Psoas muscle (tissue), 8 donors: ENCODE measurements around the gene PPP6R3. TPM values are rescaled to one million over a fixed set of nuclear protein-coding genes. Genes with fewer than 3 reads are reported as not detected.
"Not testable (repeated sequence)": the region's sequence is repeated elsewhere in the genome, so short reads cannot be mapped to it uniquely, and the experiment has no call there.

ENCODE experiments used
- ATAC-seq, 4 donors: fragments of 200-7000 bp; cut with Tn5 transposase; one replicate each; pipeline ENCODE4 v1.9.1; 2020; ENCODE audit warnings: moderate library complexity in 3 of 4, mild to moderate bottlenecking in 2 of 4
- DNase-seq, 2 donors: peaks; one replicate each; pipeline ENCODE4 v3.0.0-alpha.2; 2020
- H3K27ac ChIP-seq: fragments of 200-600 bp; one replicate; pipeline ENCODE4 v1.8.0; 2022
- H3K27me3 ChIP-seq, 3 donors: fragments of 200-600 bp in 1 of 3; one replicate each; pipeline versions ENCODE4 v1.6.1 to v1.8.0; 2013 to 2022; ENCODE audit warnings: low read length in 2 of 3, mild to moderate bottlenecking in 2 of 3, moderate library complexity in 1 of 3; ENCODE audit not compliant: insufficient read depth in 3 of 3
- H3K36me3 ChIP-seq, 2 donors: fragments of 200-600 bp in 1 of 2; one replicate each; pipeline versions ENCODE4 v1.6.1 to v1.8.0; 2013 to 2022; ENCODE audit warnings: low read depth in 1 of 2, mild to moderate bottlenecking in 1 of 2, moderate library complexity in 1 of 2; ENCODE audit not compliant: insufficient read depth in 1 of 2
- H3K4me1 ChIP-seq: fragments of 200-600 bp; one replicate; pipeline ENCODE4 v1.8.0; 2022
- H3K4me3 ChIP-seq: fragments of 200-600 bp; one replicate; pipeline ENCODE4 v1.8.0; 2022; ENCODE audit warnings: mild to moderate bottlenecking
- H3K9me3 ChIP-seq: fragments of 200-600 bp; one replicate; pipeline ENCODE4 v1.8.0; 2022
- WGBS, 3 donors: extraction: QIAGEN DNeasy Blood & Tissue Kit; methylation state at CpG; one replicate each; pipeline versions ENCODE4 v1.1.6 to v1.1.7; 2013; 5-methylcytosine and 5-hydroxymethylcytosine counted together
- intact Hi-C, 2 donors: fragments of 100-400 bp; cut with DNase I; formaldehyde crosslinking; loops; one replicate each; pipeline versions ENCODE4 v1.11.0 to v1.14.2; 2022
- polyA plus RNA-seq, 3 donors: library from polyadenylated mRNA; stranded (reverse); fragments of 200-250 nt; gene quantifications; one replicate each; pipeline ENCODE4 v1.2.3, GENCODE V29; 2013
- total RNA-seq, 4 donors: library from RNA; stranded (reverse); fragmentation: NEBNext Ultra II Directional in 2 of 4; extraction: Animal tissue kit (Norgen Biotek cat#: 25700) in 2 of 4; gene quantifications; one replicate each; pipeline versions ENCODE4 v1.2.1 to v1.2.4, GENCODE V29; 2021 to 2023
- TF ChIP-seq, protein P1 (sequence below): fragments of 200-600 bp; IDR thresholded peaks from one replicate; pipeline ENCODE4 v1.8.0; 2022; ENCODE audit warnings: antibody characterized with exemption
- donor health status: healthy with polysubstance abuse.
- donor health status: DM: no; HTN: no; CAD: no; lungs with moderate emphysema.
- donor health status: Bipolar disorder and iron deficiency.
- donor health status: healthy.
- donor health status: DM: yes; HTN: yes; CAD: no.
- donor health status: DM: no; HTN: no; CAD: no.
- donor health status: DM: no; HTN: no; CAD: no.
- donor health status: DM: yes; HTN: yes; CAD: no.

PPP6R3 gene
- total and polyA plus RNA-seq, 7 donors: 19.7 to 102 (median 58.8) TPM

DNA sequence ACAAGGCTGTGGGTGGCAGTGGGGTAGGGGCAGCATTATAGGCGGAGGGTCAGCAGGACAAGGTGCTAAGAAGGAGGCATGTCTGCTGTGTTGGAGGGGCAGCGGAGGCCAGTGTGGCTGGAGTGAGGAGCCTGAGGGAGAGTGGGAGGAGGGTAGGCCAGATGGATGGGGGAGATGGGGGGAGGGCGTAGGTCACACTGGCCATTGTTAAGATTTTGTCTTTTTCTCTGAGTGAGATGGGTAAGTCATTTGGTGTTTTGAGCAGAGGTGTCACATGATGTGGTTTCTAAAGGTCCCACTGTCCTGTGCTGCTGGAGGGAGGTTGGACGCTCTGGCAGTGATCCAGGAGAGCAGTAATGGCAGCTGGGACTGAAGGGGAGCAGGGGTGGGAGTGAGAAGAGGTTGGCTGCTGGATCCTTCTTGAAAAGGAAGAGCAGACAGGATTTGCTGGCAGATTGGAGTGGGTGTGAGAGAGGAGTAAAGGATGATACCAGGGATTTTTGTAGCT is 9.8 kb downstream of the PPP6R3 start:
- intact Hi-C loops: no loop called here
- 77 to 85% (median 80%) methylated on average over 4 of the region's 4 CpGs for WGBS, 3 donors
- TF ChIP-seq, protein P1, sequence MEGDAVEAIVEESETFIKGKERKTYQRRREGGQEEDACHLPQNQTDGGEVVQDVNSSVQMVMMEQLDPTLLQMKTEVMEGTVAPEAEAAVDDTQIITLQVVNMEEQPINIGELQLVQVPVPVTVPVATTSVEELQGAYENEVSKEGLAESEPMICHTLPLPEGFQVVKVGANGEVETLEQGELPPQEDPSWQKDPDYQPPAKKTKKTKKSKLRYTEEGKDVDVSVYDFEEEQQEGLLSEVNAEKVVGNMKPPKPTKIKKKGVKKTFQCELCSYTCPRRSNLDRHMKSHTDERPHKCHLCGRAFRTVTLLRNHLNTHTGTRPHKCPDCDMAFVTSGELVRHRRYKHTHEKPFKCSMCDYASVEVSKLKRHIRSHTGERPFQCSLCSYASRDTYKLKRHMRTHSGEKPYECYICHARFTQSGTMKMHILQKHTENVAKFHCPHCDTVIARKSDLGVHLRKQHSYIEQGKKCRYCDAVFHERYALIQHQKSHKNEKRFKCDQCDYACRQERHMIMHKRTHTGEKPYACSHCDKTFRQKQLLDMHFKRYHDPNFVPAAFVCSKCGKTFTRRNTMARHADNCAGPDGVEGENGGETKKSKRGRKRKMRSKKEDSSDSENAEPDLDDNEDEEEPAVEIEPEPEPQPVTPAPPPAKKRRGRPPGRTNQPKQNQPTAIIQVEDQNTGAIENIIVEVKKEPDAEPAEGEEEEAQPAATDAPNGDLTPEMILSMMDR: no peak
- Histone ChIP-seq H3K27me3 (no peaks in the 10 kb centered on the region), H3K27ac (peak overlapping the region; percentile 37), H3K4me1 (peaks cover 80% of the 10 kb centered on the region), H3K9me3 (no peaks in the 10 kb centered on the region), H3K4me3 (no peak overlapping the region), H3K36me3 (peaks cover 0 to 3% of the 10 kb centered on the region in 2 donors)
- peak in 2 of 4 donors; percentile 42 to 43 for ATAC-seq
- DNase-seq: no peak

DNA sequence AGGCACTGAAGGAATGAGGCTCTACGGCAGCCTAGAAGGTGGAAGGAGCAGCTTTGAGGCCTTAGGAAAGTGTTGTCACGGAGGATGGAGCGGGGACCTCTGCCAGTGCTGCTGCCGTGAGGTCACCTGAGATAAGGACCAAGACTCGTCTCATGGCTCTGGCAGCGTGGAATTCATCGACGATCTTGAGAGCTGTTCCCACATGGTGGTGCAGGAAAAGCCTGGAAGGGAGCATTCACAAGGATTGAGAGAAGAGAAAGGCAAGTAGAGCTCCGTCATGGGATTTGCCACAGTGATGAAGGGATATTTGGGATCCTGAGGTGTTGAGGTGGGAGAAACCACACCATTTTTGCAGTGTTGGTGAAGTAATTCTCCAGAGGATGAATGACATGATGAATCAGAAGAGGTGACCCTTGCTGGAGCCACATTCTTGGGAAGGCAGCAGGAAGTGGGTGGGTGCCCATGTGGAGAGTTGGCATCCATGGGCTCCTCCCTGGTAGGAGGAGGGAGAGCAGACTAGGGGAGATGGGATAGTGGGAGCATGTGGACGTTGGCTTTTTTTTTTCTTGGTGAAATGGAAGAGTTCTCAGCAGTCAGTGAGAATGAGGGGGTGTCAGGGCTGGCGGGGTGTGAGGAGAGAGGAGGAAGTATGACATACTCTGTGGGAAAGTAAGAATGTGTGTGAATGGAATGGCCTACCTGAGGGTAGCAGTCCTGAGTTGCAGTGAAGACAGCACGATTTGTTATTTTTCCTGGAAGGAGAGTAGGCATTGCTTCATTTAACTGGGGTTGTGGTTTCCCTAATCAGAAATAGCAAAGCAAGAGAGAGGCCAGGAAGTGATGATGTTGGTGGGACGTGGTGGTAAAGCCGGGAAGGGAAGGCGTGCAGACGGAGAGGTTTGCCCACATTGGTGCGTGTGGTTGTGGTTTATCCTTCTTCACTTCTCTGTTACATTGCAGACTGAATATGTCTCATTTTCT is 11.1 kb downstream of the PPP6R3 start:
- WGBS, 3 donors: 64 to 83% (median 70%) methylated on average over 17 of the region's 17 CpGs
- Histone ChIP-seq H3K9me3 (no peaks in the 10 kb centered on the region), H3K27ac (peak overlapping the region; percentile 60), H3K27me3 (no peaks in the 10 kb centered on the region), H3K4me1 (peaks cover 67% of the 10 kb centered on the region), H3K36me3 (peaks cover 0 to 3% of the 10 kb centered on the region in 2 donors), H3K4me3 (no peak overlapping the region)
- intact Hi-C loops: no loop called here
- no peak for DNase-seq
- TF ChIP-seq, protein P1: no peak
- ATAC-seq: peak; percentile 49 to 74 (median 61)

DNA sequence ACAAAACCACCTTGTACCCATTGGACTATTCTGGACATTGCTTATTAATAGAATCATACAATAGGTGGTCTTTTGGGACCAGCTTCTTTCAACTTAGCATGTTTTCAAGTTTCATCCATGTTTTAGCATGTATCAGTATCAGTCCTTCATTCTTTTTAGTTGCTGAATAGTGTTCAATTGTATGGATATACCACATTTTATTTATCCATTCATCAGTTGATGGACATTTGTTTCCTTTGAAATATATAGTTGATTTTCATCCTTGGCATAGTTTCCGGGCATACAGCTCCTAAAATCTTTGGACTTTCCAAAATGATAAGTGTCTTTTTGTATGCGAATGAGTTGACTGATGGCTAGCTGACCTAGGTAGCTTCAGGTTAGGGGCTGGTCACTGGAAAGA is 12.2 kb downstream of the PPP6R3 start:
- intact Hi-C loops: no loop called here
- TF ChIP-seq, protein P1: no peak
- WGBS, 3 donors: 92 to 97% (median 96%) methylated on average over 2 of the region's 2 CpGs

GRCh38 chr11:68473693-68474092 is 13.1 kb downstream of the PPP6R3 start:
- Histone ChIP-seq H3K27ac (no peak overlapping the region), H3K4me3 (no peak overlapping the region), H3K27me3 (no peaks in the 10 kb centered on the region), H3K9me3 (no peaks in the 10 kb centered on the region), H3K4me1 (peaks cover 56% of the 10 kb centered on the region), H3K36me3 (peaks cover 0 to 3% of the 10 kb centered on the region in 2 donors)
- no peak for ATAC-seq
- TF ChIP-seq, protein P1: no peak
- intact Hi-C loops: no loop called here
- 58 to 89% (median 81%) methylated on average over 1 of the region's 1 CpG for WGBS, 3 donors
- DNase-seq: no peak

More for the DNA sequence above, 12.2 kb downstream of the PPP6R3 start:
- no peak overlapping the region for H3K27ac ChIP-seq
- H3K27me3 ChIP-seq: no peaks in the 10 kb centered on the region
- peaks cover 61% of the 10 kb centered on the region for H3K4me1 ChIP-seq
- no peaks in the 10 kb centered on the region for H3K9me3 ChIP-seq
- ATAC-seq (no peak), DNase-seq (no peak)
- peaks cover 0 to 3% of the 10 kb centered on the region in 2 donors for H3K36me3 ChIP-seq
- no peak overlapping the region for H3K4me3 ChIP-seq

GRCh38 chr11:68475626-68476025 is 15.1 kb downstream of the PPP6R3 start:
- H3K27ac ChIP-seq, intact Hi-C loops, H3K4me3 ChIP-seq, H3K36me3 ChIP-seq, H3K27me3 ChIP-seq, ATAC-seq, DNase-seq, H3K9me3 ChIP-seq: not testable (repeated sequence)
- WGBS, 3 donors: 91 to 98% (median 93%) methylated on average over 8 to 23 of the region's 34 CpGs
- H3K4me1 ChIP-seq: peaks cover 54% of the 10 kb centered on the region
